Stimulated activated naive B cell treated with anti-CD40 and anti-IgM and Interleukin-4, amounts not matched to agents 10 μg/mL and 1 μg/mL and 100 μg/mL, for 72 hours (primary cell): ENCODE results near the gene C8G.

Experiments
- ATAC-seq, 2 donors: fragments of 150-1000 bp; cut with Tn5 transposase; replicated peaks; 2 replicates each; pipeline ENCODE4 v1.10.0; 2021; ENCODE audit warnings: moderate library complexity in 1 of 2
- DNase-seq: peaks from one replicate; pipeline ENCODE4 v3.0.0; 2021
- H3K27ac Mint-ChIP-seq: one replicate; pipeline ENCODE4 v1.8.0; 2022; ENCODE audit warnings: mild to moderate bottlenecking, mixed read lengths
- H3K27me3 Mint-ChIP-seq, 2 donors: one replicate each; pipeline ENCODE4 v1.8.0; 2022; ENCODE audit warnings: mixed read lengths in 2 of 2
- H3K36me3 Mint-ChIP-seq, 2 donors: one replicate each; pipeline ENCODE4 v1.8.0; 2022; ENCODE audit warnings: mixed read lengths in 2 of 2, mild to moderate bottlenecking in 1 of 2
- H3K4me1 Mint-ChIP-seq, 2 donors: one replicate each; pipeline ENCODE4 v1.8.0; 2022; ENCODE audit warnings: mixed read lengths in 2 of 2, mild to moderate bottlenecking in 1 of 2
- H3K4me3 Mint-ChIP-seq, 2 donors: one replicate each; pipeline ENCODE4 v1.8.0; 2022; ENCODE audit warnings: mild to moderate bottlenecking in 2 of 2, mixed read lengths in 2 of 2, moderate library complexity in 1 of 2
- H3K9me3 Mint-ChIP-seq, 2 donors: one replicate each; pipeline ENCODE4 v1.8.0; 2022; ENCODE audit warnings: mixed read lengths in 2 of 2, mild to moderate bottlenecking in 1 of 2

The C8G gene

GRCh38 chr9:136944519-136945332 lies at the start of gene C8G, which contains the start of gene FBXW5:
Gene C8G, plus strand, starts transcription at chr9:136945243. Its CDS starts 78 bp downstream, at chr9:136945321.
Gene FBXW5, minus strand, starts transcription at chr9:136944738. Its CDS starts 655 bp downstream, at chr9:136944083.
- DNase-seq (peak; percentile 94), ATAC-seq (peak; percentile 78 to 85)
- Mint-ChIP-seq H3K4me3 (peak within 1 kb of the TSS; percentile 81 to 83), H3K9me3 (no peaks in the 10 kb centered on the region), H3K27me3 (no peaks in the 10 kb centered on the region), H3K4me1 (peaks cover 6 to 16% of the 10 kb centered on the region in 2 donors), H3K27ac (peak within 1 kb of the TSS; percentile 96), H3K36me3 (peaks cover 11 to 17% of the 10 kb centered on the region in 2 donors)

- Mint-ChIP-seq H3K36me3 (peaks cover 39 to 44% of the 10 kb centered on the region in 2 donors), H3K4me1 (peaks cover 33 to 68% of the 10 kb centered on the region in 2 donors), H3K9me3 (no peaks in the 10 kb centered on the region), H3K4me3 (no peak overlapping the region), H3K27me3 (no peaks in the 10 kb centered on the region), H3K27ac (no peak overlapping the region)
- ATAC-seq = no peak
- no peak for DNase-seq
Measured at GRCh38 chr9:136896027-136896426, 49.0 kb upstream of the C8G start.

GRCh38 chr9:136898483-136899100 lies 46.5 kb upstream of the C8G start:
- DNase-seq (no peak), ATAC-seq (no peak)
- H3K4me1 Mint-ChIP-seq = peaks cover 43 to 85% of the 10 kb centered on the region in 2 donors
- peak overlapping the region; percentile 14 for H3K27ac Mint-ChIP-seq
- no peaks in the 10 kb centered on the region for H3K27me3 Mint-ChIP-seq
- no peaks in the 10 kb centered on the region for H3K9me3 Mint-ChIP-seq
- H3K4me3 Mint-ChIP-seq = no peak overlapping the region
- H3K36me3 Mint-ChIP-seq = peaks cover 51 to 56% of the 10 kb centered on the region in 2 donors

GRCh38 chr9:136899196-136899595 lies 45.8 kb upstream of the C8G start:
- ATAC-seq (no peak), DNase-seq (no peak)
- no peaks in the 10 kb centered on the region for H3K9me3 Mint-ChIP-seq
- H3K27me3 Mint-ChIP-seq = no peaks in the 10 kb centered on the region
- no peak overlapping the region for H3K27ac Mint-ChIP-seq
- peaks cover 50 to 58% of the 10 kb centered on the region in 2 donors for H3K36me3 Mint-ChIP-seq
- no peak overlapping the region for H3K4me3 Mint-ChIP-seq
- peaks cover 41 to 82% of the 10 kb centered on the region in 2 donors for H3K4me1 Mint-ChIP-seq

- peak overlapping the region in 1 of 2 donors; percentile 57 for H3K4me3 Mint-ChIP-seq
- peak overlapping the region; percentile 90 for H3K27ac Mint-ChIP-seq
- H3K36me3 Mint-ChIP-seq = peaks cover 55 to 57% of the 10 kb centered on the region in 2 donors
- H3K4me1 Mint-ChIP-seq = peaks cover 38 to 77% of the 10 kb centered on the region in 2 donors
- ATAC-seq = no peak
- DNase-seq = no peak
- H3K27me3 Mint-ChIP-seq = no peaks in the 10 kb centered on the region
- H3K9me3 Mint-ChIP-seq = peaks cover 2 to 4% of the 10 kb centered on the region in 2 donors
Measured at GRCh38 chr9:136900556-136900955, 44.5 kb upstream of the C8G start.

GRCh38 chr9:136900988-136901515 lies 44.0 kb upstream of the C8G start:
- Mint-ChIP-seq H3K27ac (peak overlapping the region; percentile 98), H3K36me3 (peaks cover 57 to 58% of the 10 kb centered on the region in 2 donors), H3K4me3 (no peak overlapping the region), H3K9me3 (peaks cover 2 to 4% of the 10 kb centered on the region in 2 donors), H3K4me1 (peaks cover 36 to 79% of the 10 kb centered on the region in 2 donors), H3K27me3 (no peaks in the 10 kb centered on the region)
- no peak for ATAC-seq
- no peak for DNase-seq

- Mint-ChIP-seq H3K4me3 (peak overlapping the region; percentile 68 to 75), H3K36me3 (peaks cover 64% of the 10 kb centered on the region in 2 donors), H3K9me3 (peaks cover 4 to 5% of the 10 kb centered on the region in 2 donors), H3K27ac (peak overlapping the region; percentile 98), H3K27me3 (no peaks in the 10 kb centered on the region), H3K4me1 (peaks cover 39 to 78% of the 10 kb centered on the region in 2 donors)
- ATAC-seq (peak; percentile 68 to 85), DNase-seq (peak; percentile 56)
Measured at GRCh38 chr9:136901516-136902258, 43.4 kb upstream of the C8G start.

GRCh38 chr9:136902259-136902821 lies 42.7 kb upstream of the C8G start:
- ATAC-seq = peak; percentile 91 to 94
- Mint-ChIP-seq H3K27me3 (no peaks in the 10 kb centered on the region), H3K27ac (peak overlapping the region; percentile 98), H3K36me3 (peaks cover 70% of the 10 kb centered on the region in 2 donors), H3K4me1 (peaks cover 39 to 77% of the 10 kb centered on the region in 2 donors), H3K4me3 (peak overlapping the region; percentile 68 to 75), H3K9me3 (peaks cover 9% of the 10 kb centered on the region in 2 donors)
- DNase-seq = peak; percentile 85

GRCh38 chr9:136903041-136903554 lies 41.9 kb upstream of the C8G start:
- Mint-ChIP-seq H3K9me3 (peaks cover 9% of the 10 kb centered on the region in 2 donors), H3K4me3 (no peak overlapping the region), H3K36me3 (peaks cover 75 to 78% of the 10 kb centered on the region in 2 donors), H3K27me3 (no peaks in the 10 kb centered on the region), H3K27ac (peak overlapping the region; percentile 98), H3K4me1 (peaks cover 41 to 76% of the 10 kb centered on the region in 2 donors)
- DNase-seq = no peak
- ATAC-seq = no peak

- H3K27me3 Mint-ChIP-seq = no peaks in the 10 kb centered on the region
- ATAC-seq (no peak), DNase-seq (peak; percentile 21)
- H3K36me3 Mint-ChIP-seq = peaks cover 70 to 79% of the 10 kb centered on the region in 2 donors
- peak overlapping the region; percentile 89 for H3K27ac Mint-ChIP-seq
- peaks cover 9% of the 10 kb centered on the region in 2 donors for H3K9me3 Mint-ChIP-seq
- no peak overlapping the region for H3K4me3 Mint-ChIP-seq
- H3K4me1 Mint-ChIP-seq = peaks cover 33 to 54% of the 10 kb centered on the region in 2 donors
Measured at GRCh38 chr9:136906266-136906665, 38.8 kb upstream of the C8G start.

- peak overlapping the region; percentile 89 for H3K27ac Mint-ChIP-seq
- H3K36me3 Mint-ChIP-seq = peaks cover 64 to 72% of the 10 kb centered on the region in 2 donors
- H3K27me3 Mint-ChIP-seq = no peaks in the 10 kb centered on the region
- DNase-seq = no peak
- peaks cover 24 to 44% of the 10 kb centered on the region in 2 donors for H3K4me1 Mint-ChIP-seq
- ATAC-seq = no peak
- peaks cover 9% of the 10 kb centered on the region in 2 donors for H3K9me3 Mint-ChIP-seq
- H3K4me3 Mint-ChIP-seq = no peak overlapping the region
Measured at GRCh38 chr9:136907011-136907914, 37.8 kb upstream of the C8G start.

GRCh38 chr9:136910197-136910900 lies 34.7 kb upstream of the C8G start:
- H3K4me1 Mint-ChIP-seq = peaks cover 16 to 26% of the 10 kb centered on the region in 2 donors
- H3K4me3 Mint-ChIP-seq = no peak overlapping the region
- H3K27ac Mint-ChIP-seq = peak overlapping the region; percentile 22
- H3K36me3 Mint-ChIP-seq = peaks cover 49 to 60% of the 10 kb centered on the region in 2 donors
- peaks cover 6 to 8% of the 10 kb centered on the region in 2 donors for H3K9me3 Mint-ChIP-seq
- DNase-seq (no peak), ATAC-seq (no peak)
- no peaks in the 10 kb centered on the region for H3K27me3 Mint-ChIP-seq
